GM21737 (cell line): ENCODE measurements around the gene MORN1.

Experiments
- ATAC-seq: cut with Tn5 transposase; IDR thresholded peaks from one replicate; pipeline ENCODE4 v1.9.1; 2021; ENCODE audit warnings: mild to moderate bottlenecking, moderate library complexity; ENCODE audit not compliant: unreplicated experiment

Gene MORN1

GRCh38 chr1:2422523-2422922, 31.2 kb upstream of the MORN1 start:
- ATAC-seq, result no peak

- no peak for ATAC-seq
These were observed 28.1 kb upstream of the MORN1 start for GRCh38 chr1:2419416-2419815.

- no peak for ATAC-seq
These were observed 27.5 kb upstream of the MORN1 start for GRCh38 chr1:2418791-2419320.

- ATAC-seq, result no peak
These were observed 26.5 kb upstream of the MORN1 start for GRCh38 chr1:2417833-2418225.

- ATAC-seq, result no peak
These were observed 25.9 kb upstream of the MORN1 start for GRCh38 chr1:2417083-2417832.

- no peak for ATAC-seq
These were observed 25.0 kb upstream of the MORN1 start for GRCh38 chr1:2416403-2416802.

- no peak for ATAC-seq
These were observed 24.5 kb upstream of the MORN1 start for GRCh38 chr1:2415801-2416208.

GRCh38 chr1:2415337-2415736, 24.0 kb upstream of the MORN1 start:
- ATAC-seq, result no peak

GRCh38 chr1:2414297-2414958, 23.1 kb upstream of the MORN1 start:
- ATAC-seq, result no peak

GRCh38 chr1:2413495-2414296, 22.3 kb upstream of the MORN1 start:
- ATAC-seq, result no peak

- ATAC-seq, result peak; percentile 13
These were observed 21.6 kb upstream of the MORN1 start for GRCh38 chr1:2412773-2413494.

- peak; percentile 73 for ATAC-seq
These were observed 21.0 kb upstream of the MORN1 start, which contains the start of gene PEX10 for GRCh38 chr1:2412395-2412772. PEX10 (minus strand) TSS chr1:2412564; CDS start chr1:2412502, 62 bp downstream.

GRCh38 chr1:2411801-2412394, 20.5 kb upstream of the MORN1 start:
- ATAC-seq, result peak; percentile 9

GRCh38 chr1:2409745-2410144, 18.4 kb upstream of the MORN1 start:
- no peak for ATAC-seq

- no peak for ATAC-seq
These were observed 17.5 kb upstream of the MORN1 start for GRCh38 chr1:2408859-2409276.

GRCh38 chr1:2408456-2408855, 17.1 kb upstream of the MORN1 start:
- ATAC-seq, result no peak

GRCh38 chr1:2407991-2408275, 16.6 kb upstream of the MORN1 start:
- ATAC-seq, result no peak

- no peak for ATAC-seq
These were observed 16.0 kb upstream of the MORN1 start for GRCh38 chr1:2407166-2407990.

GRCh38 chr1:2406451-2407041, 15.2 kb upstream of the MORN1 start:
- ATAC-seq, result no peak
